A549 (cell line): ENCODE data around the gene PSMD1. TPM values are rescaled to one million over a fixed set of nuclear protein-coding genes. Genes with fewer than 3 reads are reported as not detected.

Source experiments
- ATAC-seq, 2 experiments: fragments of 200-7000 bp in 1 of 2; fragments of >200 bp in 1 of 2; cut with Nextera tagmentation in 1 of 2; cut with Tn5 transposase in 1 of 2; 3 replicates each; pipeline versions ENCODE4 v1.8.0 to v1.9.1; 2018 to 2020; ENCODE audit warnings: mild to moderate bottlenecking in 1 of 2, moderate library complexity in 1 of 2
- CTCF ChIA-PET: fragments of 300-600 bp; sonication (Branson Sonifier 250); formaldehyde crosslinking; extraction: SDS; loops from one replicate; lab custom pipeline; 2021; ENCODE audit warnings: antibody characterized with exemption, inconsistent platforms; lab: Yijun Ruan, JAX
- POLR2A ChIA-PET: fragments of 350-600 bp; formaldehyde crosslinking; extraction: SDS; loops from one replicate; lab custom pipeline; 2021; ENCODE audit warnings: antibody characterized with exemption, inconsistent platforms; lab: Yijun Ruan, JAX
- DNase-seq, 2 experiments: peaks; one replicate each; pipeline versions ENCODE4 v3.0.0 to v3.0.0-alpha.2; 2011 to 2016; ENCODE audit warnings: low read depth in 1 of 2, low spot score in 1 of 2
- FAIRE-seq: peaks from 2 replicates; lab custom pipeline; 2011; peaks lifted over from hg19 to GRCh38; lab: Jason Lieb, UNC
- H3K27ac ChIP-seq, 2 experiments: fragments of >200 bp; sonication (Bioruptor Twin); formaldehyde crosslinking; 3 replicates each; pipeline ENCODE4 v1.5.1; 2016 to 2017
- H3K4me1 ChIP-seq: fragments of >200 bp; sonication (Bioruptor Twin); formaldehyde crosslinking; 3 replicates; pipeline ENCODE4 v1.6.1; 2016
- H3K4me2 ChIP-seq: fragments of >200 bp; sonication (Bioruptor Twin); formaldehyde crosslinking; 3 replicates; pipeline ENCODE4 v1.6.1; 2016
- H3K4me3 ChIP-seq: fragments of >200 bp; sonication (Bioruptor Twin); formaldehyde crosslinking; 3 replicates; pipeline ENCODE4 v1.5.1; 2016
- H3K9me3 ChIP-seq: fragments of >200 bp; sonication (Bioruptor Twin); formaldehyde crosslinking; 3 replicates; pipeline ENCODE4 v1.6.1; 2016
- CBX8 ChIP-seq: fragments of 200-600 bp; sonication (generic); IDR thresholded peaks from 2 replicates; pipeline ENCODE4 v1.6.1; 2016
- CEBPB ChIP-seq, 2 experiments: fragments of >200 bp in 1 of 2; sonication (Bioruptor Twin) in 1 of 2; formaldehyde crosslinking in 1 of 2; IDR thresholded peaks; 2 replicates each; pipeline ENCODE4 v1.6.1; 2012 to 2016
- CHD2 ChIP-seq: fragments of 150-350 bp; IDR thresholded peaks from 2 replicates; pipeline ENCODE4 v1.6.1; 2014; ENCODE audit warnings: low read length; ENCODE audit not compliant: partially characterized antibody
- CHD4 ChIP-seq: fragments of 200-600 bp; sonication (generic); IDR thresholded peaks from 2 replicates; pipeline ENCODE4 v1.6.1; 2016; ENCODE audit warnings: antibody characterized with exemption, mild to moderate bottlenecking, borderline replicate concordance
- EHF ChIP-seq: fragments of 250-450 bp; sonication (Bioruptor Pico); IDR thresholded peaks from 2 replicates; pipeline ENCODE4 v1.5.0; 2020; ENCODE audit warnings: mild to moderate bottlenecking
- EHMT2 ChIP-seq: fragments of 200-600 bp; sonication (generic); IDR thresholded peaks from 2 replicates; pipeline ENCODE4 v1.6.1; 2016; ENCODE audit warnings: antibody characterized with exemption, low read depth, mild to moderate bottlenecking, moderate library complexity
- ELK1 ChIP-seq: fragments of 150-350 bp; IDR thresholded peaks from 2 replicates; pipeline ENCODE4 v1.6.1; 2014; ENCODE audit warnings: low read depth, mild to moderate bottlenecking, low read length
- EP300 ChIP-seq, 2 experiments: fragments of >200 bp; sonication (Bioruptor Twin); formaldehyde crosslinking; IDR thresholded peaks; 2 replicates in 1 of 2; 3 replicates in 1 of 2; pipeline ENCODE4 v1.6.1; 2016 to 2017
- ESRRA ChIP-seq: fragments of 150-350 bp; IDR thresholded peaks from 2 replicates; pipeline ENCODE4 v1.6.1; 2014; ENCODE audit warnings: mild to moderate bottlenecking, low read length, borderline replicate concordance
- HDAC2 ChIP-seq: fragments of 200-600 bp; sonication (generic); IDR thresholded peaks from 2 replicates; pipeline ENCODE4 v1.6.1; 2016
- HOXA7 ChIP-seq: fragments of 250-450 bp; sonication (Bioruptor Pico); IDR thresholded peaks from 2 replicates; pipeline ENCODE4 v1.5.0; 2020; ENCODE audit warnings: mild to moderate bottlenecking, moderate library complexity
- HOXB13 ChIP-seq: fragments of 250-450 bp; sonication (Bioruptor Pico); IDR thresholded peaks from 2 replicates; pipeline ENCODE4 v1.5.0; 2020; ENCODE audit warnings: low read depth, mild to moderate bottlenecking, moderate library complexity
- JUN ChIP-seq, 2 experiments: fragments of >200 bp; sonication (Bioruptor Twin); formaldehyde crosslinking; IDR thresholded peaks; 2 replicates in 1 of 2; 3 replicates in 1 of 2; pipeline ENCODE4 v1.6.1; 2016 to 2017
- KDM5A ChIP-seq: fragments of 200-600 bp; sonication (generic); IDR thresholded peaks from 2 replicates; pipeline ENCODE4 v1.6.1; 2016; ENCODE audit warnings: antibody characterized with exemption, mild to moderate bottlenecking
- MAZ ChIP-seq: fragments of 150-350 bp; IDR thresholded peaks from 2 replicates; pipeline ENCODE4 v1.6.1; 2014; ENCODE audit warnings: antibody characterized with exemption, low read depth, low read length, borderline replicate concordance
- NPAS2 ChIP-seq: fragments of 250-450 bp; sonication (Bioruptor Pico); IDR thresholded peaks from 2 replicates; pipeline ENCODE4 v1.8.0; 2022; ENCODE audit warnings: mild to moderate bottlenecking, moderate library complexity, borderline replicate concordance
- NR3C1 ChIP-seq: fragments of >200 bp; sonication (Bioruptor Twin); formaldehyde crosslinking; IDR thresholded peaks from 3 replicates; pipeline ENCODE4 v1.6.1; 2017
- PBX3 ChIP-seq: IDR thresholded peaks from 2 replicates; pipeline ENCODE4 v1.6.1; 2012
- PHF8 ChIP-seq: fragments of 200-600 bp; sonication (generic); IDR thresholded peaks from 2 replicates; pipeline ENCODE4 v1.6.1; 2016; ENCODE audit warnings: low read depth, mild to moderate bottlenecking, antibody characterized with exemption, moderate library complexity, borderline replicate concordance
- POLR2AphosphoS2 ChIP-seq: conservative IDR thresholded peaks from 2 replicates; pipeline ENCODE4 v1.6.1; 2012; ENCODE audit warnings: low read length, improper control_type of control experiment, inconsistent platforms
- RAD21 ChIP-seq, 2 experiments: fragments of >200 bp in 1 of 2; sonication (Bioruptor Twin) in 1 of 2; formaldehyde crosslinking in 1 of 2; IDR thresholded peaks in 1 of 2; conservative IDR thresholded peaks in 1 of 2; 2 replicates in 1 of 2; 3 replicates in 1 of 2; pipeline ENCODE4 v1.6.1; 2012 to 2018; ENCODE audit warnings: inconsistent platforms in 1 of 2
- RARB ChIP-seq: fragments of 250-450 bp; sonication (Bioruptor Pico); IDR thresholded peaks from 2 replicates; pipeline ENCODE4 v1.8.0; 2021; ENCODE audit warnings: mild to moderate bottlenecking, moderate library complexity
- RCOR1 ChIP-seq: fragments of 150-350 bp; IDR thresholded peaks from 2 replicates; pipeline ENCODE4 v1.6.1; 2014; ENCODE audit warnings: antibody characterized with exemption, low read length, low read depth
- RFX5 ChIP-seq: fragments of 450-650 bp; IDR thresholded peaks from 2 replicates; pipeline ENCODE4 v1.7.1; 2014; ENCODE audit warnings: antibody characterized with exemption, mild to moderate bottlenecking, moderate library complexity
- SMC3 ChIP-seq: fragments of >200 bp; sonication (Bioruptor Twin); formaldehyde crosslinking; IDR thresholded peaks from 3 replicates; pipeline ENCODE4 v1.6.1; 2018; ENCODE audit warnings: inconsistent platforms
- SREBF2 ChIP-seq: fragments of 450-650 bp; IDR thresholded peaks from 2 replicates; pipeline ENCODE4 v1.6.1; 2014; ENCODE audit warnings: mild to moderate bottlenecking, moderate library complexity
- TFCP2L1 ChIP-seq: fragments of 250-450 bp; sonication (Bioruptor Pico); IDR thresholded peaks from 2 replicates; pipeline ENCODE4 v1.5.0; 2021; ENCODE audit warnings: mild to moderate bottlenecking
- TP53 ChIP-seq: fragments of 250-450 bp; sonication (Bioruptor Pico); IDR thresholded peaks from 2 replicates; pipeline ENCODE4 v1.5.0; 2021; ENCODE audit warnings: mild to moderate bottlenecking, moderate library complexity
- ZC3H11A ChIP-seq: fragments of 450-650 bp; IDR thresholded peaks from 2 replicates; pipeline ENCODE4 v1.6.1; 2014; ENCODE audit warnings: antibody characterized with exemption, mild to moderate bottlenecking
- ZNF302 ChIP-seq: fragments of 250-450 bp; sonication (Bioruptor Pico); IDR thresholded peaks from 2 replicates; pipeline ENCODE4 v1.9.0; 2021; ENCODE audit warnings: inconsistent platforms, mild to moderate bottlenecking, moderate library complexity
- ZSCAN20 ChIP-seq: fragments of 250-450 bp; sonication (Bioruptor Pico); IDR thresholded peaks from 2 replicates; pipeline ENCODE4 v1.8.0; 2022; ENCODE audit warnings: mild to moderate bottlenecking, moderate library complexity
- WGBS: methylation state at CpG from one replicate; pipeline ENCODE4 v1.1.6; 2017; ENCODE audit errors: missing lambda C conversion rate; 5-methylcytosine and 5-hydroxymethylcytosine counted together
- polyA plus RNA-seq, 4 experiments: library from polyadenylated mRNA; depleted of rRNA in 3 of 4; stranded (reverse); fragments of >200 nt; fragmentation: RNase III in 1 of 4; extraction: RNeasy Plus Mini Kit Qiagen cat#74134 plus additional on column Dnase treatment in 1 of 4; gene quantifications; 2 replicates in 3 of 4; 3 replicates in 1 of 4; pipeline ENCODE4 v1.2.3, GENCODE V29; 2011 to 2017
- TF ChIP-seq, protein P1 (sequence below): IDR thresholded peaks from 2 replicates; pipeline ENCODE4 v1.6.1; 2012

The PSMD1 gene
- polyA plus RNA-seq, 2 of the 4 experiments (the other 2 are of a cell fraction), result 122 to 248 TPM

GRCh38 chr2:231052494-231053451 is 3.9 kb upstream of the PSMD1 start (continued):
- no peak for TF ChIP-seq ESRRA
- TF ChIP-seq RARB, result no peak
- TF ChIP-seq ELK1, result no peak
- TF ChIP-seq PHF8, result no peak
- no peak for TF ChIP-seq CEBPB (IDR thresholded peaks at IDR 0.05)
- no peak for TF ChIP-seq NR3C1
- TF ChIP-seq PBX3, result peak; percentile 38; the same call in 1 of the 2 replicates
- TF ChIP-seq CHD2, result no peak
- no peak for TF ChIP-seq CBX8
- no peak for TF ChIP-seq HOXA7 (CRISPR knock-in tag)
- no peak for TF ChIP-seq HDAC2
- no peak for TF ChIP-seq RFX5
- TF ChIP-seq HOXB13 (CRISPR knock-in tag), result no peak
- TF ChIP-seq POLR2AphosphoS2, result no peak
- no peak for TF ChIP-seq TP53 (CRISPR knock-in tag)
- peak in 1 of 2 experiments; percentile 62; a peak in 2 of 5 replicates for TF ChIP-seq JUN (IDR thresholded peaks at IDR 0.05)
- no peak for TF ChIP-seq ZC3H11A
- TF ChIP-seq KDM5A, result no peak
- no peak for TF ChIP-seq ZSCAN20 (CRISPR knock-in tag)
- TF ChIP-seq, protein P1, sequence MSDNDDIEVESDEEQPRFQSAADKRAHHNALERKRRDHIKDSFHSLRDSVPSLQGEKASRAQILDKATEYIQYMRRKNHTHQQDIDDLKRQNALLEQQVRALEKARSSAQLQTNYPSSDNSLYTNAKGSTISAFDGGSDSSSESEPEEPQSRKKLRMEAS, result peak; percentile 92
- TF ChIP-seq SREBF2, result no peak
- no peak for TF ChIP-seq EP300 (IDR thresholded peaks at IDR 0.05)
- TF ChIP-seq MAZ, result 0 out of 2 replicates have a peak, but pooled peaks have one; percentile 9
- TF ChIP-seq RAD21 (conservative IDR thresholded peaks at IDR 0.05 in 1 of 2, IDR thresholded peaks at IDR 0.05 in 1 of 2), result peak; percentile 47 to 61; a peak in 4 of 5 replicates
- TF ChIP-seq TFCP2L1 (CRISPR knock-in tag), result no peak
- TF ChIP-seq RCOR1, result no peak
- TF ChIP-seq ZNF302 (CRISPR knock-in tag), result no peak
- TF ChIP-seq NPAS2 (CRISPR knock-in tag), result no peak
- peak; percentile 75 for TF ChIP-seq SMC3

DNA sequence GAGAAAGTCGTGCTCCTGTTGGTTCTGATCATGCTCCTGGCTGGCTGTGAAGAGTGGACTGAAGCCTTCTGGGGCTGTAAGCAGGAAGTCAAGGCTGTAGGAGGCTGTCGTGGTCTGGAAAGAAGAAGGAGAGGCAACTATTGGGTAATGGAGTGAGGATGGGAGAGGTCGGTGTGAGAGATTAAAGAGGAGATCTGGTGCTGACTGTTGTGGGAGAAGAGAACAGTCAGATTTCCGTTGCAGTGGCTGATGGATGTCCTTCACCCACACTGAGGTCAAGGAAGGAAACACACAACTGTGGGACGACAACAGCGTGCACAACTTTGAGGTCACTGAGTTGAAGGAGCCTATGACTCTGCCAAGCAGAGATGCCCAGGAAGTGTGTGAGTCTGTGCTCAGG is 2.8 kb upstream of the PSMD1 start:
- TF ChIP-seq EHMT2, result no peak
- TF ChIP-seq CHD4, result no peak
- TF ChIP-seq EHF (CRISPR knock-in tag), result no peak
- 76% methylated on average over 6 of the region's 6 CpGs for WGBS
- Histone ChIP-seq H3K27ac (no peak overlapping the region), H3K4me1 (peaks cover 46% of the 10 kb centered on the region), H3K9me3 (no peaks in the 10 kb centered on the region), H3K4me2 (no peak overlapping the region), H3K4me3 (no peak overlapping the region)
- ChIA-PET POLR2A (interaction anchor here (1.4 kb wide), 1 partner anchor 189 kb away, joined by 3 read pairs; the partner anchor contains the start of gene ITM2C), CTCF (interaction anchor here (1.6 to 3.2 kb wide), 6 partner anchors 11 to 229 kb away, joined by 7 to 36 read pairs (median 11); no protein-coding TSS in a partner anchor)
- ATAC-seq, result no peak
- FAIRE-seq, result no peak
- no peak for DNase-seq
